Right lobe of liver (tissue), 4 donors: ENCODE measurements around the gene AHDC1.

Experiments
- POLR2A ChIP-seq: fragments of 450-650 bp; IDR thresholded peaks from one replicate; pipeline ENCODE4 v1.6.1; 2017; ENCODE audit warnings: antibody characterized with exemption, mild to moderate bottlenecking
- TF ChIP-seq, protein P1 (sequence below), 4 donors: fragments of 200-600 bp in 3 of 4; fragments of 450-650 bp in 1 of 4; IDR thresholded peaks; one replicate each; pipeline versions ENCODE4 v1.5.1 to v1.8.0; 2016 to 2022; ENCODE audit warnings: antibody characterized with exemption in 4 of 4, mild to moderate bottlenecking in 2 of 4
- donor health status: DM: no; HTN: no; CAD: no.
- donor health status: DM: no; HTN: no; CAD: no.
- donor health status: DM: no; HTN: yes; CAD: no.

DNA sequence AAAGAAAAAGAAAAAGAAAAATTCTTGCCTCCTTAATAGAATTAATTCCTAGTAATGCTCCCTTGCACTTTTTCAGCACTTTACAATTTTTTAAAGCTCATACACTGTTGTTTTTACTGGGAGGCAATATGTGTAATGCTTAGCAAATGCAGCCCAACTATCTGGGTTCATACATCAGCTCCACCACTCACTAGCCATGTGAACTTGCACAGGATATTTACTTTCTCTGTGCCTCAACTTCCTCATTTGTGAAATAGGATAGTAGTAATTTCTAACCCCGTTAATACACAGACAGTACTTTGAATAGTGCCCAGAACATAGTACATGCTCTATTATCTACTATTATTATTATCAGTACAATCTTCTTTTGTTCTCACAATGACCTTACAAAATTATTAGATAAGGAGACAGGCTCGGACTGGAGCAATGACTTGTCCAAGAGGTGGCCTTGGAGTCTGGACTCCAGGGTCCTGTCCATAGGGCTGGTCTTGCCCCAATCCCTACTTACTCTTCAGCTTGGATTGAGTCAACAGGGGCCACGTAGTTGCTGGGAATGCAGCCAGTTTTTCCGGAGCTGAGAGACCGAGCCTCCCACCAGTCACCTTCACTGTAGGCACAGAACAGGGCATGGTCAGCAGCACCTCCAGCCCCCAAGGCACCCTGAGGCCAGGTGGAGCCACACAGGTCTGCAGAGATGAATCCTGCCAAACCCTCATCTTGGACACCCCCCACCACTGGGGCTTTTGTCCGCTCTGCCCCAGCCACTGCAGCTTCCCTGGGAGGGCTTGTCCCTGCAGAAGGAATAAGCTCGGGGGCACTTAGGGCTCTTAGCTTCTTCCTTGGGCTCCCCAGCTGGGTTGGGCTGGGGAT lies 17.3 kb upstream of the AHDC1 start:
- TF ChIP-seq, protein P1, sequence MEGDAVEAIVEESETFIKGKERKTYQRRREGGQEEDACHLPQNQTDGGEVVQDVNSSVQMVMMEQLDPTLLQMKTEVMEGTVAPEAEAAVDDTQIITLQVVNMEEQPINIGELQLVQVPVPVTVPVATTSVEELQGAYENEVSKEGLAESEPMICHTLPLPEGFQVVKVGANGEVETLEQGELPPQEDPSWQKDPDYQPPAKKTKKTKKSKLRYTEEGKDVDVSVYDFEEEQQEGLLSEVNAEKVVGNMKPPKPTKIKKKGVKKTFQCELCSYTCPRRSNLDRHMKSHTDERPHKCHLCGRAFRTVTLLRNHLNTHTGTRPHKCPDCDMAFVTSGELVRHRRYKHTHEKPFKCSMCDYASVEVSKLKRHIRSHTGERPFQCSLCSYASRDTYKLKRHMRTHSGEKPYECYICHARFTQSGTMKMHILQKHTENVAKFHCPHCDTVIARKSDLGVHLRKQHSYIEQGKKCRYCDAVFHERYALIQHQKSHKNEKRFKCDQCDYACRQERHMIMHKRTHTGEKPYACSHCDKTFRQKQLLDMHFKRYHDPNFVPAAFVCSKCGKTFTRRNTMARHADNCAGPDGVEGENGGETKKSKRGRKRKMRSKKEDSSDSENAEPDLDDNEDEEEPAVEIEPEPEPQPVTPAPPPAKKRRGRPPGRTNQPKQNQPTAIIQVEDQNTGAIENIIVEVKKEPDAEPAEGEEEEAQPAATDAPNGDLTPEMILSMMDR (IDR thresholded peaks at IDR 0.05): no peak
- no peak for TF ChIP-seq POLR2A
